Activated naive CD8-positive, alpha-beta T cell treated with anti-CD3 and anti-CD28 coated beads for 36 hours (primary cell): ENCODE measurements around the gene C9orf43. TPM values are rescaled to one million over a fixed set of nuclear protein-coding genes. Genes with fewer than 3 reads are reported as not detected.
A peak's percentile ranks its signal among the peaks of the same experiment; 100 is the strongest.
"Not testable (repeated sequence)": the region's sequence is repeated elsewhere in the genome, so short reads cannot be mapped to it uniquely, and the experiment has no call there.

Source experiments
- DNase-seq: peaks from one replicate; pipeline ENCODE4 v3.0.0; 2021
- H3K27ac Mint-ChIP-seq: one replicate; pipeline ENCODE4 v1.8.0; 2022; ENCODE audit warnings: mild to moderate bottlenecking, moderate library complexity, mixed read lengths
- H3K27me3 Mint-ChIP-seq: one replicate; pipeline ENCODE4 v1.8.0; 2022; ENCODE audit warnings: mild to moderate bottlenecking, mixed read lengths
- H3K36me3 Mint-ChIP-seq: one replicate; pipeline ENCODE4 v1.8.0; 2021; ENCODE audit warnings: mild to moderate bottlenecking, mixed read lengths
- H3K4me1 Mint-ChIP-seq: one replicate; pipeline ENCODE4 v1.8.0; 2021; ENCODE audit warnings: mixed read lengths
- H3K4me3 Mint-ChIP-seq: one replicate; pipeline ENCODE4 v1.8.0; 2022; ENCODE audit warnings: mild to moderate bottlenecking, moderate library complexity, mixed read lengths
- H3K9me3 Mint-ChIP-seq: one replicate; pipeline ENCODE4 v1.8.0; 2022; ENCODE audit warnings: mixed read lengths
- total RNA-seq, 2 experiments: library from RNA; stranded (reverse); gene quantifications; one replicate each; pipeline ENCODE4 v1.2.3, GENCODE V29; 2021

Gene C9orf43
- 1 to 10 TPM in 1 of 2 experiments, under 1 TPM in 1; 0.99 to 1.0 TPM for total RNA-seq

- H3K36me3 Mint-ChIP-seq: peaks cover 31% of the 10 kb centered on the region
These were observed at the start of gene C9orf43, which contains the start of gene POLE3 for GRCh38 chr9:113410207-113410864. C9orf43 (plus strand) TSS chr9:113410747; CDS start chr9:113413494, 2,747 bp downstream. POLE3 (minus strand) TSS chr9:113410675; CDS start chr9:113410293, 382 bp downstream.

DNA sequence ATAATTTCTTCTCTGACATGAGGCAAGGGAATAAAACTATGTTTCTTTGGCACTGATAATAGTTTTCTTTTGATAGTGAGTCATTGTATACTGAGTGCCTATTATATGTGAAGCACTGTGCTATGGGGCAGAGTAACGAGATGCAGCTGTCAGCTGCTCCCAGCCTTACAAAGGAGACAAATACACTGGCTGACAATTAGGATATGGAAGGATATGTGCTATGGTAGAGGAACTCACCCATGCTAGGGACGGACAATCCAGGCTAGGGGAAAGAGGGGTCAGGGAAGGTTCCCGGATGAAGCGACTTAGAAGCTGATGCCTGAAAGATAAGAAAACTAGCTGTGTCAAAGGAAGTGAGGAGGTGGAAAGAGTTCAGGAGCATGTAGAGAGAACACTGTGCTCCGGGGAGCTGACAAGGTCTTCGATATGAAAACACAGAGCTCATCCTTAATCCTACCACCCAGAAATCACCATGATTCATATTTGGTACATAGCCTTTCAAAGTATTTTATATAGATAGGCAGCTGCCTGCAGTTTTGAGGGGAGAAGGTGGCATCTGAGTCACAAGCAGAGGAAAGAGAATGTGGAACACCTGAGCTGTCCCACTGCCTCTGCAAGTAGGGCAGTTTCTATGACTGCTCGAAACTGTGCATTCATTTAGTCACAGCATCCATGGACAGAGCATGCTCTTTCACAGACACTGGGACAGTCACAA is 49.1 kb upstream of the C9orf43 start:
- no peak for DNase-seq
- Mint-ChIP-seq H3K27ac (no peak overlapping the region), H3K36me3 (peaks cover 2% of the 10 kb centered on the region), H3K9me3 (no peaks in the 10 kb centered on the region), H3K4me3 (no peak overlapping the region), H3K27me3 (no peaks in the 10 kb centered on the region), H3K4me1 (peaks cover 7% of the 10 kb centered on the region)

More at GRCh38 chr9:113410207-113410864, at the start of gene C9orf43, which contains the start of gene POLE3:
- Mint-ChIP-seq H3K27ac (peak within 1 kb of the TSS; percentile 100), H3K9me3 (no peaks in the 10 kb centered on the region), H3K4me3 (peak within 1 kb of the TSS; percentile 97), H3K27me3 (peaks cover 4% of the 10 kb centered on the region), H3K4me1 (peaks cover 26% of the 10 kb centered on the region)
- peak; percentile 97 for DNase-seq

DNA sequence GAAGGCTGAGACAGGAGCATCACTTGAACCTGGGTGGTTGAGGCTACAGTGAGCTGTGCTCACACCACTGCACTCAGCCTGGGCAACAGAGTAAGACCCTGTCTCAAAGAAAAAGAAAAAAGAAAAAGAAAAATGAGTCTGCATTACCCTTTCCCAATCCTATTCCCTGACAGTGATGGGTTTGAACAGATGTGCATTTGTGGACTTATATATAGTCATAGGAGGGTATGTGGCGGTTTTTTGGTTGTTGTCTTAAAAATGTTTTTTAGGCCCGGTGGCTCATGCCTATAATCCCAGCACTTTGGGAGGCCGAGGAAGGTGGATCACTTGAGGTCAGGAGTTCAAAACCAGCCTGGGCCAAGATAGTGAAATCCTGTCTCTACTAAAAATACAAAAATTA is 47.2 kb upstream of the C9orf43 start:
- Mint-ChIP-seq H3K4me1 (peaks cover 7% of the 10 kb centered on the region), H3K27me3 (no peaks in the 10 kb centered on the region), H3K27ac (no peak overlapping the region), H3K9me3 (no peaks in the 10 kb centered on the region), H3K4me3 (no peak overlapping the region), H3K36me3 (peaks cover 2% of the 10 kb centered on the region)
- no peak for DNase-seq

- Mint-ChIP-seq H3K27ac (no peak overlapping the region), H3K9me3 (no peaks in the 10 kb centered on the region), H3K4me3 (no peak overlapping the region)
These were observed 45.6 kb upstream of the C9orf43 start for GRCh38 chr9:113364951-113365350.

GRCh38 chr9:113365652-113366051 is 44.9 kb upstream of the C9orf43 start:
- not testable (repeated sequence) for DNase-seq, H3K9me3 Mint-ChIP-seq, H3K4me3 Mint-ChIP-seq, H3K27me3 Mint-ChIP-seq, H3K27ac Mint-ChIP-seq, H3K36me3 Mint-ChIP-seq, H3K4me1 Mint-ChIP-seq

More at GRCh38 chr9:113364951-113365350, 45.6 kb upstream of the C9orf43 start:
- Mint-ChIP-seq H3K36me3 (no peaks in the 10 kb centered on the region), H3K27me3 (no peaks in the 10 kb centered on the region), H3K4me1 (peaks cover 7% of the 10 kb centered on the region)
- DNase-seq: no peak

GRCh38 chr9:113368348-113368981 is 42.1 kb upstream of the C9orf43 start:
- Mint-ChIP-seq H3K36me3 (no peaks in the 10 kb centered on the region), H3K4me1 (no peaks in the 10 kb centered on the region), H3K4me3 (no peak overlapping the region), H3K27me3 (no peaks in the 10 kb centered on the region), H3K27ac (no peak overlapping the region), H3K9me3 (no peaks in the 10 kb centered on the region)
- DNase-seq: no peak

- Mint-ChIP-seq H3K36me3 (no peaks in the 10 kb centered on the region), H3K4me3 (no peak overlapping the region), H3K27ac (no peak overlapping the region), H3K9me3 (no peaks in the 10 kb centered on the region), H3K27me3 (no peaks in the 10 kb centered on the region), H3K4me1 (no peaks in the 10 kb centered on the region)
- no peak for DNase-seq
These were observed 41.3 kb upstream of the C9orf43 start for GRCh38 chr9:113368982-113369854.

- Mint-ChIP-seq H3K27me3 (no peaks in the 10 kb centered on the region), H3K4me1 (peaks cover 2% of the 10 kb centered on the region), H3K9me3 (no peaks in the 10 kb centered on the region), H3K4me3 (no peak overlapping the region), H3K27ac (no peak overlapping the region), H3K36me3 (peaks cover under 1% of the 10 kb centered on the region)
- DNase-seq: no peak
These were observed 40.7 kb upstream of the C9orf43 start for GRCh38 chr9:113369855-113370140.

- Mint-ChIP-seq H3K9me3 (no peaks in the 10 kb centered on the region), H3K27me3 (no peaks in the 10 kb centered on the region), H3K4me1 (peaks cover 12% of the 10 kb centered on the region), H3K27ac (no peak overlapping the region), H3K4me3 (no peak overlapping the region), H3K36me3 (peaks cover 8% of the 10 kb centered on the region)
- DNase-seq: no peak
These were observed 39.7 kb upstream of the C9orf43 start for GRCh38 chr9:113370806-113371325.

GRCh38 chr9:113372059-113372458 is 38.5 kb upstream of the C9orf43 start:
- H3K4me3 Mint-ChIP-seq: no peak overlapping the region
- no peak overlapping the region for H3K27ac Mint-ChIP-seq
- H3K9me3 Mint-ChIP-seq: no peaks in the 10 kb centered on the region
- H3K27me3 Mint-ChIP-seq: no peaks in the 10 kb centered on the region
- H3K4me1 Mint-ChIP-seq: peaks cover 14% of the 10 kb centered on the region
- H3K36me3 Mint-ChIP-seq: peaks cover 8% of the 10 kb centered on the region
- DNase-seq: no peak

- Mint-ChIP-seq H3K27ac (no peak overlapping the region), H3K36me3 (peaks cover 8% of the 10 kb centered on the region), H3K9me3 (no peaks in the 10 kb centered on the region), H3K27me3 (no peaks in the 10 kb centered on the region), H3K4me3 (no peak overlapping the region), H3K4me1 (peaks cover 14% of the 10 kb centered on the region)
- no peak for DNase-seq
These were observed 37.3 kb upstream of the C9orf43 start for GRCh38 chr9:113373256-113373655.

DNA sequence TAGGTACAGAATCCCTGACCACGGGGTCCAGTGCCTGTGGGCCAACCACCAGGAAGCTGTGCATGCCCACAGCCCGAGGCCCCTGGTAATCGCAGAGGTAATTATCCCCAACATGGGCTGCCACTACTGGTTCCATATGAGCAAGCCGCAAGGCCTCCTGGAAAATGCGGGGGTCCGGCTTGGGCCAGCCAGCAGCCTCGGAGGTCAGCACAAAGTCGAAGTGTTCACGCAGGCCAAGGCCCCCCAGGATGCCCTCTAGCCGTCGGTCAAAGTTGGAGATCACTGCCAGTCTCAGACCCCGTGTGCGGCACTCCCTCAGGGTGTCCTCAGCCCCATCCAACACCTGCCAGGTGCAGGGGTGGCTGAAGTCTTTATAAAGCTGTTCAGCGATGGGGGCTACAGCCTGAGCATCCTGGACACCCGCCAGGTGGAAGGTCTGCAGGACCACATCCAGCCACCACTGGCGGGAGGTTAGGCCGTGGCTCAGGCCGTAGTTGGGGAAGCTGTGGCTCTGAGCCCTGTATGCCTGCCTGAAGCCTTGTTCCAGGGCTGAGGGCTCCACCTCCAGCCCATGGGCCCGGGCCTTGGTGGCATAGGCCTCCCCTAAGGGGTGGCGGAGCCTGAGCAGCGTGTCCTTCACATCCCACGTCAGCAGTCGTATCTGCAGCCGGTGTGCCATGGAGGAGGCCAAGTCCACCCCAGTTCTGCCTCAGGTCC is 36.7 kb upstream of the C9orf43 start:
- H3K36me3 Mint-ChIP-seq: peaks cover 8% of the 10 kb centered on the region
- H3K27me3 Mint-ChIP-seq: no peaks in the 10 kb centered on the region
- no peak overlapping the region for H3K4me3 Mint-ChIP-seq
- H3K9me3 Mint-ChIP-seq: no peaks in the 10 kb centered on the region
- H3K4me1 Mint-ChIP-seq: peaks cover 14% of the 10 kb centered on the region
- no peak for DNase-seq
- H3K27ac Mint-ChIP-seq: peak overlapping the region; percentile 8

DNA sequence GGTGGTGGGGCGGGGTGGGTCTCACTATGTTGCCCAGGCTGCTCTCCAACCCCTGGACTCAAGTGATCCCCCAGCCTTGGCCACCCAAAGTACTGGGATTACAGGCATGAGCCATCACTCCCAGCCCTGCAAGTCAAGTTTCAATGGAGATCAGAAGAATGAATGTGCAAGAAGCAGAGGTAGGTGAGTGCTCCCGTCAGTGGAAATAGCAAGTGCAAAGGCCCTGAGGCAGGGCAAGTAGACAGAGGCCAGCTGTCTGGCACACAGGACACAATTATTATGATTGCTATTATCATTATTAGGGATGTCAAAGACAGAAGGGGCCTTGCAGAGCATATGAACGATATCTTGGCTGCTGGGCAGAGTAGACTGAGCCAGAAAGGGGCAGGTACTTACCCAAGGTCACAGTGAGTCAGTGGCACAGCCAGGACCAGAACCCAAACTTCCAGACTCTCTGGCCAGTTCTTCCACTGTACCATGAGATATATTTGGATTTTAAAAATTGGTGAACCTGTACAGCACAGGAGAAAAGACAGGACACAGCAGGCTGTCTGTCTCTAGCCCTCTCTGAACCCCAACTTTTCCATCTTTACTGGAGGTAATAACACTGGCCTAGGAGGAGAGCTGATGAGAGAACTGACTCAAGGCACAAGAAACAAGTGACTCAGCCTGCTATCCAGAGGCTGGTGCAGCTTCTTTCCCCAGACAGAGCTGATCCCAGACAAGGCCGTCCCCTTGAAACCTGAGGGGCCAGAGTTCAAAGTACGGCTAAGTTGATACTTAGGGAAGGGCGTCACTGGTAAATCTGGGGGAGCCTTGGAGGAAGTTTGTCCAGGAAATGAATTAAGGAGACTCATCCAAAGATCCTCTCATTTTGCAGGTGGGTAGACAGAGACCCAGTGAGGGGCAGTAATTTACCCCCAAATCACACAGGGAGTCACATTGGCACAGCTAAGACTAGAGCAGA is 35.2 kb upstream of the C9orf43 start:
- H3K36me3 Mint-ChIP-seq: peaks cover 8% of the 10 kb centered on the region
- peaks cover 14% of the 10 kb centered on the region for H3K4me1 Mint-ChIP-seq
- no peaks in the 10 kb centered on the region for H3K27me3 Mint-ChIP-seq
- peak overlapping the region; percentile 78 for H3K27ac Mint-ChIP-seq
- no peaks in the 10 kb centered on the region for H3K9me3 Mint-ChIP-seq
- DNase-seq: no peak
- peak overlapping the region; percentile 83 for H3K4me3 Mint-ChIP-seq
